ENCODE results near the gene JARID2. TPM values are rescaled to one million over a fixed set of nuclear protein-coding genes. Genes with fewer than 3 reads are reported as not detected.

JARID2 gene
- total and polyA plus RNA-seq, 2 of the 13 experiments (the other 11 are each of a cell fraction or from before 2014, with no cell fraction given): 7.5 to 10.3 TPM

- no peaks in the 10 kb centered on the region for H3K79me2 ChIP-seq (ENCODE audit: insufficient read depth, low read length)
- no peak overlapping the region for H3K9ac ChIP-seq (ENCODE audit: insufficient read depth, low read depth, low read length)
- in situ Hi-C loops (cut with HindIII; ENCODE audit: extremely low pct_ligation_motif_present, low pct_unique_long_range_greater_than_20kb): loop anchor here (10.0 kb wide), 1 partner anchor 104 kb away; no protein-coding TSS in a partner anchor
- H3K4me1 ChIP-seq (ENCODE audit: insufficient read depth, low read length): peaks cover 5% of the 10 kb centered on the region
- no peaks in the 10 kb centered on the region for H4K20me1 ChIP-seq (ENCODE audit: insufficient read depth, low read length)
- ChIA-PET POLR2A (no interaction called here), CTCF (ENCODE audit: low intra/inter-chr PET ratio, low total read pairs) (no interaction called here)
- H2AFZ ChIP-seq (ENCODE audit: low read length): no peak overlapping the region
- no peaks in the 10 kb centered on the region for H3K9me3 ChIP-seq (ENCODE audit: low read length)
- FAIRE-seq (no peak), DNase-seq (ENCODE audit: low spot score) (no peak), ATAC-seq (no peak)
- no TSS peak for BruUV-seq (replicated peaks)
- H3K4me2 ChIP-seq (ENCODE audit: low read depth, low read length): no peak overlapping the region
- H3K27ac ChIP-seq (ENCODE audit: extremely low read length, insufficient read depth, low read length): no peak overlapping the region
- H3K4me3 ChIP-seq (replicated peaks in 1 of 3; ENCODE audit: insufficient read depth in 1 of 3, low read depth in 2 of 3, low read length in 3 of 3): no peak overlapping the region
- TF ChIP-seq ZNF20 (CRISPR knock-in tag; IDR thresholded peaks at IDR 0.05) (no peak), HMGA1 (CRISPR knock-in tag; conservative IDR thresholded peaks at IDR 0.05) (no peak), CREM (IDR thresholded peaks at IDR 0.05) (no peak), CREM (CRISPR knock-in tag; IDR thresholded peaks at IDR 0.05) (no peak), RFXAP (CRISPR knock-in tag; IDR thresholded peaks at IDR 0.05; ENCODE audit: borderline replicate concordance) (no peak)
- WGBS (ENCODE audit: low lambda C conversion rate): 95% methylated on average over 20 of the region's 20 CpGs
- intact Hi-C loops (cut with micrococcal nuclease; ENCODE audit: unreplicated experiment): no loop called here
- H3K36me3 ChIP-seq (replicated peaks in 1 of 2; ENCODE audit: control insufficient read depth in 1 of 2, insufficient read depth in 2 of 2, low read length in 2 of 2): peaks cover 6 to 64% of the 10 kb centered on the region in 2 experiments
- no peaks in the 10 kb centered on the region for H3K27me3 ChIP-seq (ENCODE audit: control insufficient read depth in 1 of 2, insufficient read depth in 2 of 2, low read length in 2 of 2)
Measured at GRCh38 chr6:15520626-15521203, 274.8 kb downstream of the JARID2 start.

- intact Hi-C loops (cut with micrococcal nuclease; ENCODE audit: unreplicated experiment): no loop called here
- 90% methylated on average over 6 of the region's 6 CpGs for WGBS (ENCODE audit: low lambda C conversion rate)
- ATAC-seq: no peak
Measured at GRCh38 chr6:15521582-15521981, 275.7 kb downstream of the JARID2 start.

More at GRCh38 chr6:15521582-15521981, 275.7 kb downstream of the JARID2 start:
- CTCF ChIA-PET (ENCODE audit: low intra/inter-chr PET ratio, low total read pairs): no interaction called here
- FAIRE-seq: no peak
- no peak overlapping the region for H2AFZ ChIP-seq (ENCODE audit: low read length)
- no peak overlapping the region for H3K9ac ChIP-seq (ENCODE audit: insufficient read depth, low read depth, low read length)
- H3K36me3 ChIP-seq (replicated peaks in 1 of 2; ENCODE audit: control insufficient read depth in 1 of 2, insufficient read depth in 2 of 2, low read length in 2 of 2): peaks cover 6 to 57% of the 10 kb centered on the region in 2 experiments
- POLR2A ChIA-PET: no interaction called here
- in situ Hi-C loops (cut with HindIII; ENCODE audit: extremely low pct_ligation_motif_present, low pct_unique_long_range_greater_than_20kb): loop anchor here (10.0 kb wide), 1 partner anchor 103 kb away; no protein-coding TSS in a partner anchor
- no peaks in the 10 kb centered on the region for H3K79me2 ChIP-seq (ENCODE audit: insufficient read depth, low read length)
- H3K27me3 ChIP-seq (ENCODE audit: control insufficient read depth in 1 of 2, insufficient read depth in 2 of 2, low read length in 2 of 2): no peaks in the 10 kb centered on the region
- H3K4me2 ChIP-seq (ENCODE audit: low read depth, low read length): no peak overlapping the region
- peaks cover 14% of the 10 kb centered on the region for H3K4me1 ChIP-seq (ENCODE audit: insufficient read depth, low read length)
- no peak for DNase-seq (ENCODE audit: low spot score)
- no peak overlapping the region for H3K4me3 ChIP-seq (replicated peaks in 1 of 3; ENCODE audit: insufficient read depth in 1 of 3, low read depth in 2 of 3, low read length in 3 of 3)
- no TSS peak for BruUV-seq (replicated peaks)
- no peaks in the 10 kb centered on the region for H4K20me1 ChIP-seq (ENCODE audit: insufficient read depth, low read length)
- TF ChIP-seq ZNF567 (CRISPR knock-in tag; IDR thresholded peaks at IDR 0.05; ENCODE audit: borderline replicate concordance) (no peak), ZNF598 (CRISPR knock-in tag; IDR thresholded peaks at IDR 0.05; ENCODE audit: borderline replicate concordance) (no peak), HIVEP1 (CRISPR knock-in tag; IDR thresholded peaks at IDR 0.05) (no peak), SAP130 (CRISPR knock-in tag; IDR thresholded peaks at IDR 0.05; ENCODE audit: low read depth) (no peak), BHLHE40 (IDR thresholded peaks at IDR 0.05; ENCODE audit: low read length) (no peak), ZUFSP (CRISPR knock-in tag; IDR thresholded peaks at IDR 0.05; ENCODE audit: borderline replicate concordance) (no peak)
- no peaks in the 10 kb centered on the region for H3K9me3 ChIP-seq (ENCODE audit: low read length)
- no peak overlapping the region for H3K27ac ChIP-seq (ENCODE audit: extremely low read length, insufficient read depth, low read length)

Data from HepG2 (cell line).